Measurements from ENCODE around the gene BMP7. TPM values are rescaled to one million over a fixed set of nuclear protein-coding genes. Genes with fewer than 3 reads are reported as not detected.
"Not testable (repeated sequence)": the region's sequence is repeated elsewhere in the genome, so short reads cannot be mapped to it uniquely, and the experiment has no call there.

BMP7 gene
- polyA plus RNA-seq, 4 donors: 66.4 to 113 (median 91.3) TPM

- no peak for DNase-seq (ENCODE audit: low read depth in 4 of 4, low spot score in 2 of 4)
These were observed 22.3 kb upstream of the BMP7 start for GRCh38 chr20:57288651-57289277.

- DNase-seq (ENCODE audit: low read depth in 4 of 4, low spot score in 2 of 4): no peak
These were observed 21.5 kb upstream of the BMP7 start for GRCh38 chr20:57287901-57288300.

- no peak for DNase-seq (ENCODE audit: low read depth in 4 of 4, low spot score in 2 of 4)
These were observed 20.8 kb upstream of the BMP7 start for GRCh38 chr20:57287007-57287880.

GRCh38 chr20:57283860-57284259 is 17.4 kb upstream of the BMP7 start:
- DNase-seq (ENCODE audit: low read depth in 4 of 4, low spot score in 2 of 4): no peak

GRCh38 chr20:57282670-57283361 is 16.4 kb upstream of the BMP7 start:
- DNase-seq (ENCODE audit: low read depth in 4 of 4, low spot score in 2 of 4): no peak

GRCh38 chr20:57281900-57282299 is 15.5 kb upstream of the BMP7 start:
- DNase-seq (ENCODE audit: low read depth in 4 of 4, low spot score in 2 of 4): no peak

- DNase-seq (ENCODE audit: low read depth in 4 of 4, low spot score in 2 of 4): no peak
These were observed 13.8 kb upstream of the BMP7 start for GRCh38 chr20:57280221-57280620.

- DNase-seq (ENCODE audit: low read depth in 4 of 4, low spot score in 2 of 4): not testable (repeated sequence)
These were observed 13.1 kb upstream of the BMP7 start for GRCh38 chr20:57279548-57279947.

- no peak for DNase-seq (ENCODE audit: low read depth in 4 of 4, low spot score in 2 of 4)
These were observed 12.0 kb upstream of the BMP7 start for GRCh38 chr20:57278457-57278856.

- no peak for DNase-seq (ENCODE audit: low read depth in 4 of 4, low spot score in 2 of 4)
These were observed 11.1 kb upstream of the BMP7 start for GRCh38 chr20:57277398-57278105.

GRCh38 chr20:57276221-57276620 is 9.8 kb upstream of the BMP7 start:
- DNase-seq (ENCODE audit: low read depth in 4 of 4, low spot score in 2 of 4): no peak

GRCh38 chr20:57275813-57276212 is 9.4 kb upstream of the BMP7 start:
- no peak for DNase-seq (ENCODE audit: low read depth in 4 of 4, low spot score in 2 of 4)

GRCh38 chr20:57275334-57275733 is 8.9 kb upstream of the BMP7 start:
- no peak for DNase-seq (ENCODE audit: low read depth in 4 of 4, low spot score in 2 of 4)

- DNase-seq (ENCODE audit: low read depth in 4 of 4, low spot score in 2 of 4): no peak
These were observed 8.4 kb upstream of the BMP7 start for GRCh38 chr20:57274846-57275245.

- DNase-seq (ENCODE audit: low read depth in 4 of 4, low spot score in 2 of 4): no peak
These were observed 7.9 kb upstream of the BMP7 start for GRCh38 chr20:57274299-57274698.

- DNase-seq (ENCODE audit: low read depth in 4 of 4, low spot score in 2 of 4): no peak
These were observed 6.6 kb upstream of the BMP7 start for GRCh38 chr20:57272883-57273535.

- DNase-seq (ENCODE audit: low read depth in 4 of 4, low spot score in 2 of 4): no peak
These were observed 4.0 kb upstream of the BMP7 start for GRCh38 chr20:57270204-57270984.

GRCh38 chr20:57269148-57269984 is 2.9 kb upstream of the BMP7 start:
- no peak for DNase-seq (ENCODE audit: low read depth in 4 of 4, low spot score in 2 of 4)

All from left renal cortex interstitium (tissue), 4 donors.